ENCODE results near the gene OR2M4. TPM values are rescaled to one million over a fixed set of nuclear protein-coding genes. Genes with fewer than 3 reads are reported as not detected.

OR2M4 gene, protein sequence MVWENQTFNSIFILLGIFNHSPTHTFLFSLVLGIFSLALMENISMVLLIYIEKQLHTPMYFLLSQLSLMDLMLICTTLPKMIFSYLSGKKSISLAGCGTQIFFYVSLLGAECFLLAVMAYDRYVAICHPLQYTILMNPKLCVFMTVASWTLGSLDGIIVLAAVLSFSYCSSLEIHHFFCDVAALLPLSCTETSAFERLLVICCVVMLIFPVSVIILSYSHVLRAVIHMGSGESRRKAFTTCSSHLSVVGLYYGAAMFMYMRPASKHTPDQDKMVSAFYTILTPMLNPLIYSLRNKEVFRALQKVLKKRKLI
- total RNA-seq, result not detected

GRCh38 chr1:248231117-248231516 is at the start of gene OR2M4:
Gene OR2M4 (plus strand): TSS chr1:248231417. CDS start chr1:248238929, 7,512 bp downstream.

DNA sequence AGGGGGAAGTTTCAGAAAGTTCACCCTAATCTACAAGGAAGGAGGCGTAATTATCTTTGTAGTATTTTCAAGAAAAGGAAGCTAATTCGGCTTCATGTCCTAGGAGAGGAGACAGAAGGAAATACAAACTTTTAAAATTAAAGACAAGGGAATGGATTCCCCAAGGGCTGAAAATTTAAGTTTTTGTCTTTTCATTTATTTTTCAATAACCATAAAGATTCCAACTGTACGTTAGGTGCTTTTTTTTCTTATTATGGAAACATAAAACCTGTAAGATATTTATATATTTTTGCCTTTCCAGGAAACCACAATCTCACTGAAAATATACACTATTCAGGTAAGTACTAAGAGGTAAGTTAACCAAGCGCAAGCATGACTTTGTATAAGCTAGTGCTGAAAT is 34.3 kb upstream of the OR2M4 start, which contains the start of gene OR2M3:
TSS of gene OR2M3 (plus strand) at position 301 of the 400 bp plus-strand sequence. CDS start 5,803 bp downstream, outside the sequence.

DNA sequence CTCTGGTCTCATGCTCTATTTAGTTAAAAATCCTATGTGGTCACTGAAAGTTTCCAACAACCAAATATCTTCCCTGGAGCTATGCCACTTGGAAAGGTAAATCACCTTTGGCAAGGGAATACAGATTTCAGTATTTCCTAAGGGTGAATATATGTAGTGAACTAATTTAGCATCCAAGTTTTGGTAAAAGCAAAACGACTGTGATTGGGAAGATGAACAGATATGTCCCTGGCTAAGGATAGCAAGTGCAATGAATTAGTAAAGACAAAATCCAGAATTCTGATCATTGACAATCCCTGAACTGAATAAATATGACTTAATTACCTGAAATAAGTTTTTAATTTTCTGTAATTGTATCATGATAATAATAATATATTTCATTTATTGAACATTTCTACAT is 46.7 kb downstream of the OR2M4 start, which contains the start of gene OR2T33:
TSS of gene OR2T33 (minus strand) at position 101 of the 400 bp plus-strand sequence. CDS start 4,162 bp downstream, outside the sequence.

Other genes starting within 250 kb of the OR2M4 start
- gene OR2L5, start 217.8 kb upstream of the OR2M4 start, total RNA-seq, result not detected
- 0.06 TPM for gene OR2L2, start 201.3 kb upstream of the OR2M4 start, total RNA-seq
- not detected for gene OR2L3, start 184.6 kb upstream of the OR2M4 start, total RNA-seq
- not detected for gene OR2L13, start 136.2 kb upstream of the OR2M4 start, total RNA-seq
- gene OR2M5, start 86.3 kb upstream of the OR2M4 start, total RNA-seq, result not detected
- gene OR2M2, start 56.6 kb upstream of the OR2M4 start, total RNA-seq, result not detected
- not detected for gene OR2M3, start 34.2 kb upstream of the OR2M4 start, total RNA-seq
- gene OR2T33, start 46.6 kb downstream of the OR2M4 start, total RNA-seq, result not detected
- gene OR2T12, start 72.0 kb downstream of the OR2M4 start, total RNA-seq, result not detected
- not detected for gene OR2M7, start 93.2 kb downstream of the OR2M4 start, total RNA-seq
- not detected for gene OR14C36, start 117.4 kb downstream of the OR2M4 start, total RNA-seq
- not detected for gene OR2T4, start 130.2 kb downstream of the OR2M4 start, total RNA-seq
- gene OR2T6, start 144.3 kb downstream of the OR2M4 start, total RNA-seq, result not detected
- gene OR2T1, start 171.6 kb downstream of the OR2M4 start, total RNA-seq, result not detected
- 0.06 TPM for gene OR2T2, start 214.2 kb downstream of the OR2M4 start, total RNA-seq
- gene OR2T3, start 241.9 kb downstream of the OR2M4 start, total RNA-seq, result not detected